Caco-2 (cell line): Measurements from ENCODE around the gene ACYP2. TPM values are rescaled to one million over a fixed set of nuclear protein-coding genes. Genes with fewer than 3 reads are reported as not detected.

Experiments used
- BruUV-seq: library from RNA; stranded (reverse); fragments of 400-500 nt; replicated peaks from 2 replicates; lab custom pipeline; 2021; lab: Mats Ljungman, UMichigan
- CTCF ChIA-PET: fragments of 300-600 bp; sonication (Branson Sonifier 250); formaldehyde crosslinking; loops from one replicate; lab custom pipeline; 2022; ENCODE audit warnings: antibody characterized with exemption; lab: Charles Lee
- POLR2A ChIA-PET: fragments of 300-600 bp; sonication (Branson Sonifier 250); formaldehyde crosslinking; loops from one replicate; lab custom pipeline; 2022; ENCODE audit warnings: antibody characterized with exemption; lab: Charles Lee
- DNase-seq, 2 experiments: peaks; one replicate each; pipeline versions ENCODE4 v3.0.0 to v3.0.0-alpha.2; 2020 to 2022
- H3K27me3 ChIP-seq: replicated peaks from 2 replicates; pipeline ENCODE4 v1.6.0; 2011; ENCODE audit warnings: low read length; ENCODE audit not compliant: control insufficient read depth, insufficient read depth
- H3K36me3 ChIP-seq: 2 replicates; pipeline ENCODE4 v1.5.1; 2011; ENCODE audit warnings: low read length; ENCODE audit not compliant: control insufficient read depth, insufficient read depth
- H3K4me1 ChIP-seq: fragments of 250-450 bp; sonication (Bioruptor Pico); 2 replicates; pipeline ENCODE4 v1.5.1; 2020; ENCODE audit warnings: mild to moderate bottlenecking
- H3K4me3 ChIP-seq: 2 replicates; pipeline ENCODE4 v1.5.1; 2011; ENCODE audit warnings: low read depth, mild to moderate bottlenecking, control low read depth, low read length
- H3K9me3 ChIP-seq: fragments of 250-450 bp; sonication (Bioruptor Pico); 2 replicates; pipeline ENCODE4 v1.5.1; 2020; ENCODE audit warnings: mild to moderate bottlenecking, moderate library complexity
- H3K27ac Mint-ChIP-seq: one replicate; pipeline ENCODE4 v1.8.0; 2022; ENCODE audit warnings: mixed read lengths; ENCODE audit not compliant: unreplicated experiment
- H3K27me3 Mint-ChIP-seq: one replicate; pipeline ENCODE4 v1.8.0; 2022; ENCODE audit warnings: mixed read lengths; ENCODE audit not compliant: insufficient read depth, unreplicated experiment
- H3K36me3 Mint-ChIP-seq: one replicate; pipeline ENCODE4 v1.8.0; 2022; ENCODE audit warnings: mild to moderate bottlenecking, mixed read lengths; ENCODE audit not compliant: insufficient read depth, unreplicated experiment
- H3K4me1 Mint-ChIP-seq: one replicate; pipeline ENCODE4 v1.8.0; 2022; ENCODE audit warnings: low read depth, mixed read lengths; ENCODE audit not compliant: unreplicated experiment
- H3K4me3 Mint-ChIP-seq: one replicate; pipeline ENCODE4 v1.8.0; 2022; ENCODE audit warnings: mild to moderate bottlenecking, moderate library complexity, mixed read lengths; ENCODE audit not compliant: unreplicated experiment
- H3K9me3 Mint-ChIP-seq: one replicate; pipeline ENCODE4 v1.8.0; 2022; ENCODE audit warnings: mixed read lengths; ENCODE audit not compliant: unreplicated experiment
- CTCF ChIP-seq, 2 experiments: fragments of 200-600 bp in 1 of 2; IDR thresholded peaks; 1 replicate in 1 of 2; 2 replicates in 1 of 2; pipeline versions ENCODE4 v1.5.1 to v1.8.0; 2011 to 2022; ENCODE audit warnings: antibody characterized with exemption in 1 of 2, control low read depth in 1 of 2, inconsistent platforms in 1 of 2, low read depth in 1 of 2, low read length in 1 of 2, mild to moderate bottlenecking in 1 of 2, moderate library complexity in 1 of 2; ENCODE audit not compliant: insufficient read depth in 1 of 2, severe bottlenecking in 1 of 2, unreplicated experiment in 1 of 2
- intact Hi-C: fragments of 100-400 bp; cut with micrococcal nuclease; formaldehyde crosslinking; loops from one replicate; pipeline ENCODE4 v1.10.0; 2022; ENCODE audit not compliant: unreplicated experiment
- total RNA-seq: library from RNA; stranded (reverse); gene quantifications from 2 replicates; pipeline ENCODE4 v1.2.3, GENCODE V29; 2022

The ACYP2 gene
- total RNA-seq, 1 experiment from 2014 or later: 4.1 TPM

GRCh38 chr2:54074606-54075341 lies 40.6 kb upstream of the ACYP2 start:
- Histone ChIP-seq H3K36me3 (no peaks in the 10 kb centered on the region), H3K4me3 (no peak overlapping the region), H3K27me3 (no peaks in the 10 kb centered on the region), H3K9me3 (no peaks in the 10 kb centered on the region; the same call in 1 of the 2 replicates), H3K4me1 (no peaks in the 10 kb centered on the region)
- Mint-ChIP-seq H3K4me1 (no peaks in the 10 kb centered on the region), H3K4me3 (no peak overlapping the region), H3K9me3 (peaks cover 9% of the 10 kb centered on the region), H3K27ac (no peak overlapping the region), H3K27me3 (no peaks in the 10 kb centered on the region), H3K36me3 (no peaks in the 10 kb centered on the region)
- BruUV-seq: no TSS peak
- intact Hi-C loops: no loop called here
- TF ChIP-seq CTCF (IDR thresholded peaks at IDR 0.05; ENCODE audit: insufficient read depth in 1 of 2, low read depth in 1 of 2, low read length in 1 of 2, severe bottlenecking in 1 of 2, unreplicated experiment in 1 of 2): no peak
- CTCF ChIA-PET: no interaction called here
- POLR2A ChIA-PET: no interaction called here
- no peak for DNase-seq

GRCh38 chr2:54076586-54076985 lies 38.8 kb upstream of the ACYP2 start:
- Histone ChIP-seq H3K4me3 (no peak overlapping the region), H3K9me3 (no peaks in the 10 kb centered on the region; the same call in 1 of the 2 replicates), H3K36me3 (no peaks in the 10 kb centered on the region), H3K4me1 (no peaks in the 10 kb centered on the region), H3K27me3 (no peaks in the 10 kb centered on the region)
- Mint-ChIP-seq H3K4me1 (no peaks in the 10 kb centered on the region), H3K4me3 (no peak overlapping the region), H3K27ac (no peak overlapping the region), H3K9me3 (peaks cover 9% of the 10 kb centered on the region), H3K36me3 (no peaks in the 10 kb centered on the region), H3K27me3 (no peaks in the 10 kb centered on the region)
- no TSS peak for BruUV-seq
- CTCF ChIA-PET: interaction anchor here (1.1 kb wide), 1 partner anchor 30 kb away, joined by 3 read pairs; no protein-coding TSS in a partner anchor
- DNase-seq: no peak
- TF ChIP-seq CTCF (IDR thresholded peaks at IDR 0.05; ENCODE audit: insufficient read depth in 1 of 2, low read depth in 1 of 2, low read length in 1 of 2, severe bottlenecking in 1 of 2, unreplicated experiment in 1 of 2): no peak
- intact Hi-C loops: no loop called here
- POLR2A ChIA-PET: no interaction called here

GRCh38 chr2:54077088-54077900 lies 38.1 kb upstream of the ACYP2 start:
- ChIA-PET CTCF (interaction anchor here (1.1 kb wide), 1 partner anchor 29 kb away, joined by 3 read pairs; no protein-coding TSS in a partner anchor), POLR2A (no interaction called here)
- Mint-ChIP-seq H3K27ac (no peak overlapping the region), H3K4me3 (no peak overlapping the region), H3K9me3 (peaks cover 5% of the 10 kb centered on the region), H3K4me1 (no peaks in the 10 kb centered on the region), H3K27me3 (no peaks in the 10 kb centered on the region), H3K36me3 (no peaks in the 10 kb centered on the region)
- no TSS peak for BruUV-seq
- Histone ChIP-seq H3K9me3 (no peaks in the 10 kb centered on the region; the same call in 1 of the 2 replicates), H3K4me3 (no peak overlapping the region), H3K27me3 (no peaks in the 10 kb centered on the region), H3K4me1 (no peaks in the 10 kb centered on the region), H3K36me3 (no peaks in the 10 kb centered on the region)
- no peak for TF ChIP-seq CTCF (IDR thresholded peaks at IDR 0.05; ENCODE audit: insufficient read depth in 1 of 2, low read depth in 1 of 2, low read length in 1 of 2, severe bottlenecking in 1 of 2, unreplicated experiment in 1 of 2)
- DNase-seq: no peak
- intact Hi-C loops: no loop called here
